HepG2 (cell line): ENCODE measurements around the gene RBCK1. TPM values are rescaled to one million over a fixed set of nuclear protein-coding genes. Genes with fewer than 3 reads are reported as not detected.
A peak's percentile ranks its signal among the peaks of the same experiment; 100 is the strongest.
"Not testable (repeated sequence)": the region's sequence is repeated elsewhere in the genome, so short reads cannot be mapped to it uniquely, and the experiment has no call there.

ENCODE experiments used
- CEBPG ChIP-seq: IDR thresholded peaks from 2 replicates; pipeline ENCODE4 v1.6.1; 2016
- FOSL2 ChIP-seq: sonication (generic); formaldehyde crosslinking; IDR thresholded peaks from 2 replicates; pipeline ENCODE4 v1.4.0; 2020; ENCODE audit warnings: missing genetic modification reagents
- LCORL ChIP-seq, 2 experiments: fragments of 450-650 bp in 1 of 2; sonication (generic) in 1 of 2; formaldehyde crosslinking in 1 of 2; IDR thresholded peaks; 2 replicates each; pipeline versions ENCODE4 v1.5.0 to v1.6.1; 2017 to 2020; ENCODE audit warnings: antibody characterized with exemption in 1 of 2, missing genetic modification reagents in 1 of 2
- SOX6 ChIP-seq, 2 experiments: fragments of 450-650 bp in 1 of 2; sonication (generic) in 1 of 2; formaldehyde crosslinking in 1 of 2; IDR thresholded peaks; 2 replicates each; pipeline versions ENCODE4 v1.4.0 to v1.6.1; 2017 to 2020; ENCODE audit warnings: antibody characterized with exemption in 1 of 2, mild to moderate bottlenecking in 1 of 2, missing genetic modification reagents in 1 of 2
- ZNF263 ChIP-seq: sonication (generic); formaldehyde crosslinking; IDR thresholded peaks from 2 replicates; pipeline ENCODE4 v1.4.0; 2020; ENCODE audit warnings: missing genetic modification reagents
- ZNF274 ChIP-seq: sonication (generic); formaldehyde crosslinking; IDR thresholded peaks from 2 replicates; pipeline ENCODE4 v1.5.1; 2020; ENCODE audit warnings: mild to moderate bottlenecking, missing genetic modification reagents
- ZNF451 ChIP-seq: sonication (generic); formaldehyde crosslinking; IDR thresholded peaks from 2 replicates; pipeline ENCODE4 v1.5.0; 2020; ENCODE audit warnings: mild to moderate bottlenecking, missing genetic modification reagents
- ZNF460 ChIP-seq: sonication (generic); formaldehyde crosslinking; IDR thresholded peaks from 2 replicates; pipeline ENCODE4 v1.5.1; 2020; ENCODE audit warnings: missing genetic modification reagents, mild to moderate bottlenecking, borderline replicate concordance
- ZNF468 ChIP-seq: sonication (generic); formaldehyde crosslinking; IDR thresholded peaks from 2 replicates; pipeline ENCODE4 v1.8.0; 2022; ENCODE audit warnings: mild to moderate bottlenecking, moderate library complexity, missing genetic modification reagents
- ZNF501 ChIP-seq: sonication (generic); formaldehyde crosslinking; IDR thresholded peaks from 2 replicates; pipeline ENCODE4 v1.5.1; 2020; ENCODE audit warnings: mild to moderate bottlenecking, moderate library complexity, missing genetic modification reagents
- ZNF598 ChIP-seq: sonication (generic); formaldehyde crosslinking; IDR thresholded peaks from 2 replicates; pipeline ENCODE4 v1.5.1; 2020; ENCODE audit warnings: mild to moderate bottlenecking, missing genetic modification reagents, borderline replicate concordance
- ZNF883 ChIP-seq: sonication (generic); formaldehyde crosslinking; IDR thresholded peaks from 2 replicates; pipeline ENCODE4 v1.5.1; 2020; ENCODE audit warnings: mild to moderate bottlenecking, missing genetic modification reagents; ENCODE audit errors: not compliant biosample characterization
- ZSCAN12 ChIP-seq: sonication (generic); formaldehyde crosslinking; IDR thresholded peaks from 2 replicates; pipeline ENCODE4 v1.9.0; 2021; ENCODE audit warnings: mild to moderate bottlenecking, missing genetic modification reagents
- polyA plus RNA-seq, 8 experiments: library from polyadenylated mRNA; depleted of rRNA in 3 of 8; stranded (reverse) in 7 of 8; unstranded in 1 of 8; fragments of >200 nt; fragmentation: Illumina TruSeq in 4 of 8; extraction: Trizol in 4 of 8; gene quantifications; 2 replicates each; pipeline versions ENCODE4 v1.2.1 to v1.2.3, GENCODE V29; 2011 to 2016; ENCODE audit warnings: low read depth in 4 of 8, missing spikeins in 1 of 8, mixed read lengths in 1 of 8; ENCODE audit not compliant: insufficient read depth in 1 of 8
- total RNA-seq, 5 experiments: library from RNA; depleted of rRNA; stranded (reverse); fragments of >200 nt; fragmentation: Illumina TruSeq; extraction: Trizol; gene quantifications; 2 replicates each; pipeline ENCODE4 v1.2.3, GENCODE V29; 2016; ENCODE audit warnings: low read depth in 1 of 5
- TF ChIP-seq, protein P1 (sequence below): sonication (generic); formaldehyde crosslinking; IDR thresholded peaks from 2 replicates; pipeline ENCODE4 v1.4.0; 2020; ENCODE audit warnings: missing genetic modification reagents
- TF ChIP-seq, protein P2 (sequence below): sonication (generic); formaldehyde crosslinking; IDR thresholded peaks from 2 replicates; pipeline ENCODE4 v1.4.0; 2020; ENCODE audit warnings: missing genetic modification reagents, mild to moderate bottlenecking, borderline replicate concordance
- TF ChIP-seq, protein P3 (sequence below): sonication (generic); formaldehyde crosslinking; IDR thresholded peaks from 2 replicates; pipeline ENCODE4 v1.5.0; 2020; ENCODE audit warnings: mild to moderate bottlenecking, missing genetic modification reagents

The RBCK1 gene
- total and polyA plus RNA-seq, 2 of the 13 experiments (the other 11 are each of a cell fraction or from before 2014, with no cell fraction given) = 149 to 215 TPM

DNA sequence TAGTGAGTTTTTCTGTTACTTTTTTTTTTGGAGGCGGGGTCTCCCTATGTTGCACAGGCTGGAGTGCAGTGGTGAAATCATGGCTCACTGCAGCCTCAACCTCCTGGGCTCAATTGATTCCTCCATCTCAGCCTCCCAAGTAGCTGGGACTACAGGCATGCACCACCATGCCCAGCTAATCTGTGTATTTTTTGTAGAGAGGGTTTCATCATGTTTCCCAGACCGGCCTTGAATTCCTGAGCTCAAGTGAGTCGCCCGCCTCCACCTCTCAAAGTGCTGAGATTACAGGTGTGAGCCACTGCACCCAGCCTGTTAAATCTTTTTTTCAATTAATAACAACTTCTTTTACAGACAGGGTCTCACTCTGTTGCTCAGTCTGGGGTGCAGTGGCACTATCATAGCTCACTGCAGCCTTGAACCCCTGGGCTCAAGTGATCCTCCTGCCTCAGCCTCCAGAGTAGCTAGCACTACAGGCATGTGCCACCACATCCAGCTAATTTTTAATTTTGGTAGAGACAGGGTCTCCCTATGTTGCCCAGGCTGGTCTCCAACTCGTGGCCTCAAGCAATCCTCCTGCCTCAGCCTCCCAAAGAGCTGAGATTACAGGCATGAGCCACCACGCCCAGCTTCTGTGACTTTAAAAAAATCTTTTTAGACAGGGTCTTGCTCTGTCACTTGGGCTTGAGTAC is 68.6 kb downstream of the RBCK1 start (continued):
- TF ChIP-seq, protein P1, sequence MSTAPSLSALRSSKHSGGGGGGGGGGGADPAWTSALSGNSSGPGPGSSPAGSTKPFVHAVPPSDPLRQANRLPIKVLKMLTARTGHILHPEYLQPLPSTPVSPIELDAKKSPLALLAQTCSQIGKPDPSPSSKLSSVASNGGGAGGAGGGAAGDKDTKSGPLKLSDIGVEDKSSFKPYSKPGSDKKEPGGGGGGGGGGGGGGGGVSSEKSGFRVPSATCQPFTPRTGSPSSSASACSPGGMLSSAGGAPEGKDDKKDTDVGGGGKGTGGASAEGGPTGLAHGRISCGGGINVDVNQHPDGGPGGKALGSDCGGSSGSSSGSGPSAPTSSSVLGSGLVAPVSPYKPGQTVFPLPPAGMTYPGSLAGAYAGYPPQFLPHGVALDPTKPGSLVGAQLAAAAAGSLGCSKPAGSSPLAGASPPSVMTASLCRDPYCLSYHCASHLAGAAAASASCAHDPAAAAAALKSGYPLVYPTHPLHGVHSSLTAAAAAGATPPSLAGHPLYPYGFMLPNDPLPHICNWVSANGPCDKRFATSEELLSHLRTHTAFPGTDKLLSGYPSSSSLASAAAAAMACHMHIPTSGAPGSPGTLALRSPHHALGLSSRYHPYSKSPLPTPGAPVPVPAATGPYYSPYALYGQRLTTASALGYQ = 0 out of 2 replicates have a peak, but pooled peaks have one; percentile 22
- TF ChIP-seq ZNF468 (CRISPR knock-in tag) (0 out of 2 replicates have a peak, but pooled peaks have one; percentile 38), ZNF263 (0 out of 2 replicates have a peak, but pooled peaks have one; percentile 10), ZNF501 (CRISPR knock-in tag) (peak; percentile 31; the same call in 1 of the 2 replicates), SOX6 (CRISPR knock-in tag; IDR thresholded peaks at IDR 0.05) (peak; percentile 12; the same call in 1 of the 2 replicates), CEBPG (CRISPR knock-in tag) (0 out of 2 replicates have a peak, but pooled peaks have one; percentile 40), ZNF883 (peak; percentile 37), ZSCAN12 (CRISPR knock-in tag) (0 out of 2 replicates have a peak, but pooled peaks have one; percentile 57), ZNF274 (CRISPR knock-in tag) (peak; percentile 44; the same call in 1 of the 2 replicates), ZNF460 (CRISPR knock-in tag) (peak; percentile 80; the same call in 1 of the 2 replicates), LCORL (CRISPR knock-in tag; IDR thresholded peaks at IDR 0.05) (peak; percentile 39; the same call in 1 of the 2 replicates), ZNF451 (CRISPR knock-in tag) (0 out of 2 replicates have a peak, but pooled peaks have one; percentile 41), ZNF598 (CRISPR knock-in tag) (0 out of 2 replicates have a peak, but pooled peaks have one; percentile 34), FOSL2 (peak; percentile 56)
- not testable (repeated sequence) for TF ChIP-seq SOX6, LCORL (IDR thresholded peaks at IDR 0.05)
- TF ChIP-seq, protein P2, sequence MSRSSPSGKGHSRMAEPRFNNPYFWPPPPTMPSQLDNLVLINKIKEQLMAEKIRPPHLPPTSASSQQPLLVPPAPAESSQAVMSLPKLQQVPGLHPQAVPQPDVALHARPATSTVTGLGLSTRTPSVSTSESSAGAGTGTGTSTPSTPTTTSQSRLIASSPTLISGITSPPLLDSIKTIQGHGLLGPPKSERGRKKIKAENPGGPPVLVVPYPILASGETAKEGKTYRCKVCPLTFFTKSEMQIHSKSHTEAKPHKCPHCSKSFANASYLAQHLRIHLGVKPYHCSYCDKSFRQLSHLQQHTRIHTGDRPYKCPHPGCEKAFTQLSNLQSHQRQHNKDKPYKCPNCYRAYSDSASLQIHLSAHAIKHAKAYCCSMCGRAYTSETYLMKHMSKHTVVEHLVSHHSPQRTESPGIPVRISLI (CRISPR knock-in tag) = 0 out of 2 replicates have a peak, but pooled peaks have one; percentile 39
- TF ChIP-seq, protein P3, sequence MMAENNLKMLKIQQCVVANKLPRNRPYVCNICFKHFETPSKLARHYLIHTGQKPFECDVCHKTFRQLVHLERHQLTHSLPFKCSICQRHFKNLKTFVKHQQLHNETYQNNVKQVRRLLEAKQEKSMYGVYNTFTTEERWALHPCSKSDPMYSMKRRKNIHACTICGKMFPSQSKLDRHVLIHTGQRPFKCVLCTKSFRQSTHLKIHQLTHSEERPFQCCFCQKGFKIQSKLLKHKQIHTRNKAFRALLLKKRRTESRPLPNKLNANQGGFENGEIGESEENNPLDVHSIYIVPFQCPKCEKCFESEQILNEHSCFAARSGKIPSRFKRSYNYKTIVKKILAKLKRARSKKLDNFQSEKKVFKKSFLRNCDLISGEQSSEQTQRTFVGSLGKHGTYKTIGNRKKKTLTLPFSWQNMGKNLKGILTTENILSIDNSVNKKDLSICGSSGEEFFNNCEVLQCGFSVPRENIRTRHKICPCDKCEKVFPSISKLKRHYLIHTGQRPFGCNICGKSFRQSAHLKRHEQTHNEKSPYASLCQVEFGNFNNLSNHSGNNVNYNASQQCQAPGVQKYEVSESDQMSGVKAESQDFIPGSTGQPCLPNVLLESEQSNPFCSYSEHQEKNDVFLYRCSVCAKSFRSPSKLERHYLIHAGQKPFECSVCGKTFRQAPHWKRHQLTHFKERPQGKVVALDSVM = peak; percentile 95
